Activated CD8-positive, alpha-beta memory T cell treated with anti-CD3 and anti-CD28 coated beads for 36 hours (primary cell): ENCODE data around the gene OPRL1. TPM values are rescaled to one million over a fixed set of nuclear protein-coding genes. Genes with fewer than 3 reads are reported as not detected.

Experiments used
- CTCF ChIA-PET: fragments of 350-600 bp; sonication (Branson Sonifier 250); formaldehyde crosslinking; loops from one replicate; lab custom pipeline; 2021; ENCODE audit warnings: antibody characterized with exemption; lab: Charles Lee
- POLR2A ChIA-PET: fragments of 350-600 bp; sonication (Branson Sonifier 250); formaldehyde crosslinking; loops from one replicate; lab custom pipeline; 2021; ENCODE audit warnings: antibody characterized with exemption; lab: Charles Lee
- total RNA-seq, 2 experiments: library from RNA; stranded (reverse); gene quantifications; one replicate each; pipeline ENCODE4 v1.2.3, GENCODE V29; 2021

Gene OPRL1
- total RNA-seq: under 1 TPM; 0.19 to 0.21 TPM

- CTCF ChIA-PET: interaction anchor here (0.6 to 3.6 kb wide), 5 partner anchors 21 to 439 kb away, joined by 3 to 15 read pairs (median 6); no protein-coding TSS in a partner anchor
- POLR2A ChIA-PET: interaction anchor here (1.1 to 1.2 kb wide), 2 partner anchors 11 to 17 kb away, joined by 3 to 4 read pairs; partner anchors contain the start of gene TCEA2
Measured at GRCh38 chr20:64080013-64080812, at the start of gene OPRL1. OPRL1 (plus strand) TSS chr20:64080082; CDS start chr20:64092721, 12,639 bp downstream.

DNA sequence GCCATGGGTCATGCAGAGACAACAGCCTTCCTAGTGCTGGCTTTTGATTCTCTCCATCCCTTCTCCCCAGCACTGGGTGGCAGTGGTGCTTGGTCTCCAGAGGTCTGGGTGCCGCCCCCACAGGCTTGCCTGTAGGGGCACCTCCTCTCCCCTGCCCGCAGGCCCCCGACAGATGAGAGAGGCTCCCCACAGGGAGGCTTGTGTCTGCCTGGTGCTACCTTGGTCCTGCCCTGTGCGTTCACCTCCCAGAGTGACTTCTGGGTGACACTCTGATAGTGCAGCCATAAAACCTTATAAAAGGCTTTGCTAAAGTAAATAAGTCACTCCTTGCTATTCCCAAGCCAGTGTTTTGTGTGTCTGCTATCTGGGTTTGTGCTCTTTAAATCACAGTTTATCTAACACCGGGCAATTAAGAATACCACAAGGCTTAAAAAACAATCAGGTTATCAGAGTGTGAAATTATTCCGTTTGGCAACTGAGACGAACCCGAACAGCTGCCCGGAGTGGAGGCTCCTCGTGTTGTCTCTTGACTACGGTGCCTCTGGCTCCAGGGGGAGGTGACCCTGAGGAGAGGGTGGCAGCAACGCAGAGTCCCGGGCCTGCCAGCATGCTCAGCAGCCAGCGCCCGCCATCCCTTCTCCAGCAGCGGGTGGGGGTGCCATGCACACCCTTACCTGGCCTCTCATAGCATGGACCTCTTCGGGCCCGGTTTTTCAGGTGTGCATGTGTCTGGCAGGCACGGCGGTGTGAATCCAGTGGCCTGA lies 49.3 kb upstream of the OPRL1 start:
- CTCF ChIA-PET: interaction anchor here (1.0 to 1.2 kb wide), 2 partner anchors 8 to 90 kb away, joined by 3 read pairs; no protein-coding TSS in a partner anchor

DNA sequence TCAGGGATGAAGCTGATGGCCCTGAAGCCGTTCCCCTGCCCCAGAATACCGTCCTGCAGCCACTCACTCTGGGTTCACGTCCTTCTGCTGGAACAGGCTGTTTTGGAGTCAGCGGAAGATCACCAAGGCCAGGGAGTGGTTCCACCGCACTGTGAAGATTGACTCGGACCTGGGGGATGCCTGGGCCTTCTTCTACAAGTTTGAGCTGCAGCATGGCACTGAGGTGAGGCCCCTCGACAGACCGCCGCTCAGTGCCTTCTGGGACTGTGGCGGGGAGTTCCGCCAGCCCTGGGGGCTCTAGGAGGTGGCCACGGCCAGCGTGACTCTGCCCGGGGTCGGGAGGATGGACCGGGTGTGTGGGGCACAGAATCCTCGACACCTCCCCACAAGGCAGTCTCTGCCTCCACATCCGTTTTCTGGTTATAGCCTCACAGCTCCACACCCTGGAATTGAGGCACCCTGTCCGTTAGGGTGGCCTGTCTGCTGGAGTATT lies 48.0 kb upstream of the OPRL1 start:
- POLR2A ChIA-PET: no interaction called here
- CTCF ChIA-PET: interaction anchor here (0.7 to 1.1 kb wide), 4 partner anchors 18 to 504 kb away, joined by 3 to 4 read pairs (median 3); no protein-coding TSS in a partner anchor

More for the DNA sequence above, 49.3 kb upstream of the OPRL1 start:
- POLR2A ChIA-PET: no interaction called here

DNA sequence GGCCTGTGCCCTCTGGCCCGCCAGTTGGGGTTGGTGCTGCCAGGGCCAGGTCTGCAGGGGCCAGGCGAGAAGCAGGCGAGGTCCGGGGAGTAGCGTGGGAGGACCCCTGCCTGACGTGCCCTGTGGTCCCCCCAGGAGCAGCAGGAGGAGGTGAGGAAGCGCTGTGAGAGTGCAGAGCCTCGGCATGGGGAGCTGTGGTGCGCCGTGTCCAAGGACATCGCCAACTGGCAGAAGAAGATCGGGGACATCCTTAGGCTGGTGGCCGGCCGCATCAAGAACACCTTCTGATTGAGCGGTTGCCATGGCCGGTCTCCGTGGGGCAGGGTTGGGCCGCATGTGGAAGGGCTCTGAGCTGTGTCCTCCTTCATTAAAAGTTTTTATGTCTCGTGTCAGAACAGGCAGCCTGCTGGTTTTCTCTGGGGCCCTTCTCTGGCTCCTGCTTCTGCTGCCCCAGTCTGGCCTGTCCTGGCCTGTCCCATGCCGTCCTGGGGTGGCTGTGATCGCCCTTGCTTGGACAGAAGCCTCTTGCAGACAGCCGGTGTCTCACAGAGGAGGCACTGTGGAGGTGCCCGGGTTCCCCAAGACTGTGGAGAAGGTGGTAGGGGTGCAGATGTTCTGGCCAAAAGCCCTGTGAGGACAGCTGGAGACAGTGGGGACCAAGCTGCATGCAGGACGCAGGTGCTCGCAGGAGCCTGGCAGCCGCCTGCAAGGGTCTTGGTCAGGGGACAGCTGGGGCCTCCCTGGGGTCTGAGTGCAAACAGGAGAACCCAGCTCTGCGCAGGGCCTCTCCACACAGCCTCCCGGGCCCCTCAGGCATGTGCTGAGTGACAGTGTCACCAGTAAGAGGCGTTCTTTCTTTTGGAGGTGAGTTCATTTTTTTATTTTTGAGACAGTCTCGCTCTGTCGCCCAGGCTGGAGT lies 46.9 kb upstream of the OPRL1 start:
- ChIA-PET POLR2A (interaction anchor here (0.5 kb wide), 1 partner anchor 1845 kb away, joined by 5 read pairs; no protein-coding TSS in a partner anchor), CTCF (interaction anchor here (1.1 to 1.4 kb wide), 4 partner anchors 24 to 536 kb away, joined by 3 read pairs; partner anchors contain the start of gene SAMD10)

GRCh38 chr20:64033981-64034493 lies 45.8 kb upstream of the OPRL1 start:
- POLR2A ChIA-PET: interaction anchor here (0.6 kb wide), 1 partner anchor 27 kb away, joined by 3 read pairs; no protein-coding TSS in a partner anchor

DNA sequence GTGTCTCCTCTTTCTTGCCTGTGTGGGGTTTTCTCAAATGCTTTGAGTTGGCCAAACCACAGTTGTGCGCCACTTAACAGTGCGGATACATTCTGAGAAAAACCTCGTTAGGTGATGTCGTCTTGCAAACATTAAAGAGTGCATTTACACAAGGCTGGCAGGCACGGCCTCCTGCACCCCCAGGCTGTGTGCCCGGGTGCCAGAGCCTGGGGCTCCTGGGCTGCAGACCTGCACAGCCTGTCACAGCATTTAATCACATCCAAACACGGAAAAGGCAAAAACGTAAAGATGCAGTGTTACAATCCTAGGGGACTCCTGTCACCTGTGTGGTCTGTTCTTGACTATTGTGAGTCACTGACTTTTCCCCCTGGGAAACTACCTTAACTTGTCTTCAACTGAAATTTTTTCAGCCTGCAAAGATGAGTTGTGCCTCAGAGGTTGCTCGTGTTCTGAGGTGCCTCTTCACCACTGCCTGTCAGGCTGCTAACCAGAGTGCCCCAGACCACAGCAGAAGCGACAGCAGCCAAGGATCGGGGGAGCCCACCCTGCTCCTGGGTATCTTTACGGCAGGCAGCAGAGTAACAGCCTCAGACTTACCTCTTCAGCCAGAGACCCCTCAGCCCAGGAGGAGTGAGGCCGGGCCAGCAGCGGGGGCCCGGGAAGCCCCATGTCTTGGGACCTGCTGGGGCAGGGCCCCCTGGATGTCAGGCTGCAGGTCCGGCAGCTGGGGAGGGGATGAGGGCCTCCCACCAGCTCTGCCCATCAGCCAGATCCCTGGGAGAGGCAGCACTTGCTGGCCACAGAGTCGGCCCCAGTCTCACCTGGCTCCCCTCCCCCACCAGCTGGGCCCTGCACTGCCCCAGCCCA lies 44.6 kb upstream of the OPRL1 start:
- CTCF ChIA-PET: interaction anchor here (0.6 to 6.2 kb wide), 3 partner anchors 24 to 85 kb away, joined by 3 to 38 read pairs (median 3); partner anchors contain the start of gene SAMD10
- POLR2A ChIA-PET: no interaction called here

More at GRCh38 chr20:64033981-64034493, 45.8 kb upstream of the OPRL1 start:
- CTCF ChIA-PET: interaction anchor here (1.1 to 1.4 kb wide), 4 partner anchors 20 to 538 kb away, joined by 3 read pairs; partner anchors contain the start of gene SAMD10

DNA sequence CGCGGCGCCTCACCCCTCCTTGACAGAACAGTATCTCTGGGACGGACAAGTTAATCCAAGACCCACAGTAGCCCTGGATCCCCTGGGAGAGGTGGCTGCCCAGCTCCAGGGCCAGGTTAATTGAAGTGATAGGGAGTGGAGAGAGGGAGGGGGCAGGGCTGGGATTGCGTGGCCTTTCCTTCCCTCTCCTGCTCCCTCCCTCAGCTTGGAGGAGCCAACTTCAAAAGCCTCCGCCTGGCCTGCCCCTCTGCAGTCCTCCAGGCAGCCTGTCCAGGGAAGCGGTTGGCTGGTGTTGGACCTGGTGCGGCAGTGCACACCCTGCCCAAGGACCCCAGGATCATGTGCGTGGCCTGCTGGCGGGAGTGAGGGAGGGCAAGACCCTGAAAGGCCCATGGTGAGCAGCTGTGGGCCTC lies 43.9 kb upstream of the OPRL1 start, which contains the start of gene C20orf204:
Gene C20orf204, plus strand, starts transcription at position 250 of the 413 bp plus-strand sequence. Its CDS starts 142 bp downstream, at position 392.
- POLR2A ChIA-PET: no interaction called here
- CTCF ChIA-PET: interaction anchor here (1.2 to 6.2 kb wide), 3 partner anchors 56 to 84 kb away, joined by 3 to 38 read pairs (median 4); partner anchors contain the start of gene SAMD10

DNA sequence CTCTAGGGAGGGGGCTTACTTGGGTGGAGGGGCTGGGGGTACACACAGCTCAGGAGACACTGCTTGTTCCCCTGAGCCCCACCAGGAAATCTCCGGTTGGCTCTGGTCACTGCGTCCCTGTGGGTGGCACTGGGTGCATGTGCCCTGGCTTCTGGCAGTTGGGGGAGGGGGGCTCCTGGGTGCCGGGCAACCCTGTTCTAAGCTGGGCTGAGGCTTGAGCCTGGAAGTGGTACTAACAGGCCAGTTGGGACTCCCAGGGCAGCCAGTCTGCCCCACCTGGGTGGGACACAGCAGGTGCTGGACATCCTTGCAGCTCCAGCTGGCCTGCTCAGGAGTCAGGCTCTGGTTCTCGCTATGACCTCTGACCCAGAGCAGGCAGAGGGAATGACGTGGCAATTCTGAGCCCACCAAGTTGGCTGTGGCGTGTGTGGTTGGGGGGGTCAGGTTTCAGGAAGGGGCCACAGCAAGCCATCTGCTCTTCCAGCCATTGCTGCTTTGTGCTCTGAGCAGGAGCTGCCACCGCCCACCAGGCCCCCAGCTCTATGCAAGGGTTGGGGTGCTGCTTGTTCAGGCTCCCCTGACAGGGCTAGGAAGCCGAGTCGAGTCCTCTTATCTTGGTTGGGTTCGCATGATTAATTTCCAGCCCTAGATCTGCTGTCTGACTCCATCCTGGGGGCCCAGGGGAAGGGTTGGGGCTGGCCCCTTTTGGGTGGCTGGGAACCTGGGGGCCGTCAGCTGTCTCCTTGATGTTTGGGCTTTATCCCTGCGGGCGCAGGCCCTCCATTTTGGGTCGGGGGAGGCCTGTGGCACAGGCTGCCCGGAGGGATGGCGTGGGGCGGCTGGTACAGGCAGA lies 43.3 kb upstream of the OPRL1 start:
- CTCF ChIA-PET: interaction anchor here (1.2 to 6.2 kb wide), 5 partner anchors 23 to 84 kb away, joined by 4 to 67 read pairs (median 38); partner anchors contain the start of genes PRPF6, SAMD10 and TCEA2
- POLR2A ChIA-PET: interaction anchor here (1.1 kb wide), 1 partner anchor 80 kb away, joined by 3 read pairs; the partner anchor contains the start of gene UCKL1

DNA sequence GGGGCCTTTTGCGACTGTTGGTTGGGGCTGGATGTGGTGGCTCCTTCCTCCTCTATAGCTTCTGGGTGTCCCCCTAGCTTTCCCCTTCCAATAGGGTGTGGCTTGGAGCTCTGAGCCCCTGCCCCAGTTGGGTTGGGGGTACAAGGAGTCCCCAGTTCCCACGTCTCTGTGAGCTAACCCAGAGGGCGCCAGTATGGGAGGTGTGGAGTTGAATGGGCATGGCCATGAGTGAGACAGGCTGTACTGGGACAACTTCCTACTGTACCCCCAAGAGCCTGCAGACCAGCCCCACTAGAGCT lies 42.7 kb upstream of the OPRL1 start:
- CTCF ChIA-PET: interaction anchor here (1.2 to 6.2 kb wide), 8 partner anchors 23 to 83 kb away, joined by 4 to 67 read pairs (median 15); partner anchors contain the start of genes OPRL1, PRPF6, RGS19 and SAMD10
- POLR2A ChIA-PET: interaction anchor here (1.1 kb wide), 1 partner anchor 80 kb away, joined by 3 read pairs; the partner anchor contains the start of gene UCKL1

DNA sequence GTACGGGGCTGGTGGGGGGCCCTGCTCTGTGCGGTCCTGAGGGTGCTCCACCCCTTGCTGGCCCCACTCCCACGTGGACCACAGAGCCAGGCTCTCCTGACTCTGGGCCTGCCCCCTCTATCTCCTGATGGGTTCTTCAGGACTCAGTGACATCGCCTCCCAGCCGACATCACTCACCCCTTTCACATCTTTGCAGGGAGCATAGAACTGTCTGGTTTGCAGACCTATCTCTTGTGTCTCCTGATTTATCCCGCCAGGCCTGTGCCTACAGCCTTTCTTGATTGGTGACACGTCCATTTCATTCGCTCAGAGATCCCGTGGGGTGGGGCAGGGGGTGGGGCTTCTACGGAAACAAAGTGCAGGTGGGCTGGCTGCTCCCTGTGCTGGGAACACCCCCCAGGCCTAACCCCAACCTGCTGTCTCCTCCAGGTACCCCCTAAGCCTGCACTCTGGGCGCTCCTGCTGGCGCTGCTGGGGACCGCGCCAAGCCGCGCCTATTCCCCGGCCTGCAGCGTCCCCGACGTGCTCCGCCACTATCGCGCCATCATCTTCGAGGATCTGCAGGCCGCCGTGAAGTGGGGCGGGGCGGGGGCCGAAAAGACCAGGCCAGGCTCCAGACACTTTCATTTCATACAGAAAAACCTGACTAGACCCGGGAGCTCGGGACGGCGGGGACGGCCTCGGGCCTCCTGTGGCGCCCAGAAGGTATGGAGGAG lies 42.2 kb upstream of the OPRL1 start:
- ChIA-PET CTCF (interaction anchor here (0.7 to 6.2 kb wide), 22 partner anchors 8 to 251 kb away, joined by 3 to 67 read pairs (median 5); partner anchors contain the start of genes LKAAEAR1, OPRL1, PRPF6 and RGS19), POLR2A (interaction anchor here (0.8 to 1.7 kb wide), 4 partner anchors 55 to 516 kb away, joined by 3 to 13 read pairs (median 6); partner anchors contain the start of genes PRPF6, SAMD10 and UCKL1)

DNA sequence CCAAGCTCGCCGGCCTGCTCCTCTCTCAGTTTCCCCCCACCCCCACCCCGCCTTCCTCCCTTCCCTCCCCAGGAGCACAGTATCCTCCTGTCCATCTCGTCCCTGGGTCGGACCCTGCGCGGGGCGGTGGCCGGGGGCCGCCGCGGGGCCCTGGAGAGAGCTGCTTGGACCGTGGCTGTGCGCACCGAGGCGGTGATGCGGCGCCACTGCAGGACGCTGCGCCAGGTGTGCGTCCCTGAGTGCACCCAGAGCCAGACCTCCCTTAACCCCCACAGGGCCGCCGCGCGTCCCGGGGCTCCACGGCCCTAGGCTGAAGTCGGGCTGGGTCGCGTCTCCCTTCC lies 41.7 kb upstream of the OPRL1 start:
- CTCF ChIA-PET: interaction anchor here (0.7 to 6.2 kb wide), 28 partner anchors 8 to 411 kb away, joined by 3 to 67 read pairs (median 5); partner anchors contain the start of genes GMEB2, LKAAEAR1, OPRL1 and PRPF6
- POLR2A ChIA-PET: interaction anchor here (0.8 to 1.7 kb wide), 4 partner anchors 55 to 517 kb away, joined by 3 to 13 read pairs (median 6); partner anchors contain the start of genes PRPF6 and SAMD10

- POLR2A ChIA-PET: interaction anchor here (0.8 to 1.7 kb wide), 4 partner anchors 56 to 517 kb away, joined by 3 to 13 read pairs (median 6); partner anchors contain the start of genes PRPF6 and SAMD10
- CTCF ChIA-PET: interaction anchor here (0.6 to 6.2 kb wide), 34 partner anchors 8 to 412 kb away, joined by 3 to 67 read pairs (median 4); partner anchors contain the start of genes GMEB2, LKAAEAR1, OPRL1 and PRPF6
Measured at GRCh38 chr20:64038565-64039292, 41.2 kb upstream of the OPRL1 start.
